GM10266 (cell line): ENCODE results near the gene SP7.
A peak's percentile ranks its signal among the peaks of the same experiment; 100 is the strongest.

ENCODE experiments used
- DNase-seq: peaks from one replicate; pipeline ENCODE4 v3.0.0; 2012; ENCODE audit errors: extremely low spot score
- CTCF ChIP-seq: IDR thresholded peaks from 2 replicates; pipeline ENCODE4 v1.5.1; 2012; ENCODE audit warnings: mild to moderate bottlenecking, low read depth; ENCODE audit not compliant: control insufficient read depth, insufficient read depth; ENCODE audit errors: missing control alignments

SP7 gene

GRCh38 chr12:53353257-53353655, 17.1 kb upstream of the SP7 start:
- DNase-seq: no peak
- no peak for TF ChIP-seq CTCF

- TF ChIP-seq CTCF: peak; percentile 85
These were observed 16.4 kb upstream of the SP7 start for GRCh38 chr12:53352331-53353256.

GRCh38 chr12:53347905-53348304, 11.8 kb upstream of the SP7 start:
- TF ChIP-seq CTCF: no peak

More at GRCh38 chr12:53352331-53353256, 16.4 kb upstream of the SP7 start:
- DNase-seq: peak; percentile 77

GRCh38 chr12:53346491-53346890, 10.3 kb upstream of the SP7 start:
- TF ChIP-seq CTCF: no peak
- DNase-seq: no peak

More at GRCh38 chr12:53347905-53348304, 11.8 kb upstream of the SP7 start:
- DNase-seq: no peak

- DNase-seq: no peak
- TF ChIP-seq CTCF: no peak
These were observed 9.5 kb upstream of the SP7 start for GRCh38 chr12:53345486-53346188.

- peak; percentile 77 for TF ChIP-seq CTCF
- DNase-seq: peak; percentile 87
These were observed 8.8 kb upstream of the SP7 start for GRCh38 chr12:53344824-53345485.

GRCh38 chr12:53344487-53344823, 8.3 kb upstream of the SP7 start:
- TF ChIP-seq CTCF: no peak
- no peak for DNase-seq
